ENCODE measurements around the gene LPCAT3.
A peak's percentile ranks its signal among the peaks of the same experiment; 100 is the strongest.

LPCAT3 gene

DNA sequence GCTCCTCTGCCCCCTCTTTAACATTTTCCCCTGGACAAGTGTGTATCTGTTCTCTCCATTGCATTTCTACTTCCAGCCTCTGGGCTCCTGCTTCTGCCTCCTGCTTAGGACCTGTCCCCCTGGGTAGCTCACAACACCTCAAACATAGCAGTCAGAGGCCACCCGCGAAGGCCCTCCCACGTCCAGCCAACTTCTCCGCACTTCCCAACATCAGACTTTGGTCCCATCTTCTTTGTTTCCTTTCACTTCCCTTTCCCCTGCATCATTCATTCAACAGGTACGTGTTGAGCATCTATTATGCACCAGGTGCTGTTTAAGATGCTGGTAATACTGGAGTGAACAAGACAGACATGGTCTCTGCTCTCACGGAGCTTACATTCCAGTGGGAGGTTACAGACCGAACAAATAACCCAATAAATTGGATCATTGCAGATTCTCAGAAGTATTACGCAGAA is 71.3 kb downstream of the LPCAT3 start:
- H3K4me2 ChIP-seq (ENCODE audit: low read depth, low read length, poor library complexity, severe bottlenecking): peak overlapping the region; percentile 91
- no peak overlapping the region for H2AFZ ChIP-seq (ENCODE audit: low read length)

DNA sequence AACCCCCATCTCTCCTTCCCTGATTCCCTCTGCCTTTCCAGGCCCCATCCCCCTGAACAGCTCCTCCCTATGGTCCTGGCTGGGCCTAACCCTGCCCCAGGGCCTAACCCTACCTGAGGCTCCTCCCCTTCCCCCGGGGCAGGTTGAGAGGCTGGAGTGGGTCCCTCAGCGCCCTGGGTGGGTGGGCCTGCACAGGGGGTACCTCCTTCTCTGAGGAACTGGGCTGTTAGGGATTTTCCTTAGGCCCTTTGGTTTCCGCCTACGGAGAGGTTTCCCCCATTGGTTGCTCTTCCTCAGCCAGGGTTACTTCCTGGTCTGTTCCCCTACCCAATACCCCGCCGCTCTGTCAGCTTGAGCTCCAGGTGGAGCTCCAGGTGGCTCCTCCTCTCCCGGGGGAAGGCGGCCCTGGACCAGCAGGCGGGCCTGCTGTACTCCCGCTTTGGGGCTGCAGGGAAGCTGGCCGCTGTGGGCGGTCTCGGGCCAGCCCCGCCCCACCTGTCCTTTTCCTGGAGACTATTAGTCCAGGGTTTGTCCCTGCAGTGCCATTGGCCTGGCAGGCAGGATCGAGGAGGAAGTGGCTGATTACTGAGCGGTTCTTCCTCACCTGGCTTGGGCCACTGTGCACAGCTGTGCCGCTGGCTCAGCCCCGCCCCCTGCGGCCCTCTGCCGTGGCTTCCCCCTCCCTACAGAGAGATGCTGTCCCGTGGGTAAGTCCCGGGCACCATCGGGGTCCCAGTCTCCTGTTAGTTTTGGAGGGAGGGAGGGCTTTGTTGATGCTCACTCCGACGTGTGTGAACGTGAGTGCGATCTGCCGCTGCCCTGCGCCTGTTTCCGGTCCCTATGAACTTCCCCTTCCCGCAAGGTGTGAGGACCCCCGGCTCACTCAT is 72.0 kb downstream of the LPCAT3 start:
- Histone ChIP-seq H3K9ac (ENCODE audit: low read depth, low read length, poor library complexity, severe bottlenecking) (peak overlapping the region; percentile 99), H3K27me3 (ENCODE audit: insufficient read depth, low read length, poor library complexity, severe bottlenecking) (no peaks in the 10 kb centered on the region), H3K4me2 (ENCODE audit: low read depth, low read length, poor library complexity, severe bottlenecking) (peak overlapping the region; percentile 91), H2AFZ (ENCODE audit: low read length) (no peak overlapping the region), H3F3A (ENCODE audit: low read depth) (peaks cover 10% of the 10 kb centered on the region), H3K9me3 (ENCODE audit: insufficient read depth, low read depth, low read length) (no peaks in the 10 kb centered on the region), H3K4me1 (ENCODE audit: insufficient read depth, low read length, poor library complexity, severe bottlenecking) (peaks cover 43% of the 10 kb centered on the region), H3K79me2 (ENCODE audit: insufficient read depth, low read length) (peaks cover 39% of the 10 kb centered on the region), H4K20me1 (ENCODE audit: insufficient read depth, low read length, poor library complexity, severe bottlenecking) (peaks cover 6% of the 10 kb centered on the region), H3K36me3 (ENCODE audit: insufficient read depth, low read length) (no peaks in the 10 kb centered on the region), H3K4me3 (ENCODE audit: low read length, poor library complexity, severe bottlenecking) (peak overlapping the region; percentile 89), H3K9me2 (replicated peaks; ENCODE audit: low read depth, low read length) (no peaks in the 10 kb centered on the region)
- no peak for TF ChIP-seq EZH2phosphoT487 (IDR thresholded peaks at IDR 0.05; ENCODE audit: borderline replicate concordance)
- no peak for TF ChIP-seq CTCF (conservative IDR thresholded peaks at IDR 0.05; ENCODE audit: low read length)

More for the DNA sequence above, 71.3 kb downstream of the LPCAT3 start:
- Histone ChIP-seq H3F3A (ENCODE audit: low read depth) (peaks cover 10% of the 10 kb centered on the region), H3K9me3 (ENCODE audit: insufficient read depth, low read depth, low read length) (no peaks in the 10 kb centered on the region), H3K9ac (ENCODE audit: low read depth, low read length, poor library complexity, severe bottlenecking) (no peak overlapping the region), H3K27me3 (ENCODE audit: insufficient read depth, low read length, poor library complexity, severe bottlenecking) (no peaks in the 10 kb centered on the region), H3K9me2 (replicated peaks; ENCODE audit: low read depth, low read length) (no peaks in the 10 kb centered on the region), H3K36me3 (ENCODE audit: insufficient read depth, low read length) (no peaks in the 10 kb centered on the region), H3K4me3 (ENCODE audit: low read length, poor library complexity, severe bottlenecking) (no peak overlapping the region), H3K4me1 (ENCODE audit: insufficient read depth, low read length, poor library complexity, severe bottlenecking) (peaks cover 45% of the 10 kb centered on the region), H3K79me2 (ENCODE audit: insufficient read depth, low read length) (peaks cover 46% of the 10 kb centered on the region), H4K20me1 (ENCODE audit: insufficient read depth, low read length, poor library complexity, severe bottlenecking) (peaks cover 6% of the 10 kb centered on the region)
- TF ChIP-seq EZH2phosphoT487 (IDR thresholded peaks at IDR 0.05; ENCODE audit: borderline replicate concordance) (no peak), CTCF (conservative IDR thresholded peaks at IDR 0.05; ENCODE audit: low read length) (no peak)

DNA sequence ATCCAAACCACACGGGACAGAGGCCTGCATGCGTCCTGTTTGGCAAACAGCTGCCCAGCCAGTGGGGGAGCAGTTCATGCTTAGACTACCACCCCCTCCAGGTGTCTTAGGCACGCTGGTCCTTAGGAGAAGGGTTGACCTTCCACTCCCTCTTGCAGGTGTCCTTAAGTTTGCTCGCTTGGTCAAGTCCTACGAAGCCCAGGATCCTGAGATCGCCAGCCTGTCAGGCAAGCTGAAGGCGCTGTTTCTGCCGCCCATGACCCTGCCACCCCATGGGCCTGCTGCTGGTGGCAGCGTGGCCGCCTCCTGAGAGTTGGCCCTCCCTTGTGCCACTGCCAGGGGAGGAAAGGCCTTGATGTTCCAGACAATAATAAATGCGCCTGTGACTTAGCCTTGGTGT is 72.7 kb downstream of the LPCAT3 start:
- peaks cover 10% of the 10 kb centered on the region for H3F3A ChIP-seq (ENCODE audit: low read depth)
- no peaks in the 10 kb centered on the region for H3K9me2 ChIP-seq (replicated peaks; ENCODE audit: low read depth, low read length)
- peaks cover 39% of the 10 kb centered on the region for H3K4me1 ChIP-seq (ENCODE audit: insufficient read depth, low read length, poor library complexity, severe bottlenecking)
- no peaks in the 10 kb centered on the region for H3K9me3 ChIP-seq (ENCODE audit: insufficient read depth, low read depth, low read length)
- H4K20me1 ChIP-seq (ENCODE audit: insufficient read depth, low read length, poor library complexity, severe bottlenecking): peaks cover 6% of the 10 kb centered on the region
- peak overlapping the region; percentile 91 for H3K4me2 ChIP-seq (ENCODE audit: low read depth, low read length, poor library complexity, severe bottlenecking)
- H3K36me3 ChIP-seq (ENCODE audit: insufficient read depth, low read length): no peaks in the 10 kb centered on the region
- H3K27me3 ChIP-seq (ENCODE audit: insufficient read depth, low read length, poor library complexity, severe bottlenecking): no peaks in the 10 kb centered on the region
- H2AFZ ChIP-seq (ENCODE audit: low read length): no peak overlapping the region
- H3K4me3 ChIP-seq (ENCODE audit: low read length, poor library complexity, severe bottlenecking): peak overlapping the region; percentile 89
- no peak for TF ChIP-seq CTCF (conservative IDR thresholded peaks at IDR 0.05; ENCODE audit: low read length)
- no peak for TF ChIP-seq EZH2phosphoT487 (IDR thresholded peaks at IDR 0.05; ENCODE audit: borderline replicate concordance)
- peak overlapping the region; percentile 99 for H3K9ac ChIP-seq (ENCODE audit: low read depth, low read length, poor library complexity, severe bottlenecking)
- H3K79me2 ChIP-seq (ENCODE audit: insufficient read depth, low read length): peaks cover 33% of the 10 kb centered on the region
